MM.1S (cell line): Measurements from ENCODE around the gene CNTN1.

ENCODE experiments used
- CTCF ChIP-seq: fragments of 300-600 bp; sonication (generic); IDR thresholded peaks from 2 replicates; pipeline ENCODE4 v1.5.1; 2016; ENCODE audit warnings: antibody characterized with exemption, low read length, mixed read lengths
- EZH2 ChIP-seq: fragments of 300-600 bp; sonication (generic); optimal IDR thresholded peaks from 2 replicates; pipeline ENCODE3; 2017; ENCODE audit warnings: low read depth, mild to moderate bottlenecking, antibody characterized with exemption, low read length, mixed read lengths

GRCh38 chr12:40971911-40972310 lies 279.7 kb downstream of the CNTN1 start:
- no peak for TF ChIP-seq CTCF
- no peak for TF ChIP-seq EZH2
